CD4-positive, alpha-beta T cell treated with Interleukin-17A for 4 hours (primary cell): Measurements from ENCODE around the gene TMEM184B.

Experiments
- DNase-seq: peaks from one replicate; pipeline ENCODE4 v3.0.0-alpha.2; 2020; ENCODE audit warnings: mixed read lengths

TMEM184B gene

GRCh38 chr22:38308791-38309498 lies 36.1 kb upstream of the TMEM184B start:
- no peak for DNase-seq

- peak; percentile 51 for DNase-seq
Measured at GRCh38 chr22:38305471-38306448, 33.0 kb upstream of the TMEM184B start.

GRCh38 chr22:38304526-38304925 lies 31.7 kb upstream of the TMEM184B start:
- DNase-seq, result no peak

DNA sequence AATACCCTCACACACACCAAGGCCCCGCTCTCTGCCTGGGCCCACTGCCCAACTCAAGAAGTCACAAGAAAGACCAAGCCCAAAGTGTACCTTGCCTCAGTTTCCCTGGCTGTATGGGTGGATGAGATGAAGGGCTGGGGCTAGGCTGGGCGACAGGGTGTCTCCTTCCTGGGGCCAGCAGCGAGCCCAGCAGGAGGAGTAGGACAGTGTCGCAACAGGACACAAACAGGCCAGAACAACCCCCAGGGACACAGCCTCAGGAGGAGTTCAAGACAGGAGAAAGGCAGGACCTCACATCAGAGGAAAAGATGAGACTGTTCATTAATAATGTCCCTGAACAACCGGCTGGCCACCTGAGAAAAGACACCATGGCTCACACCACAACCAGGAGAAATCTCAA lies 31.2 kb upstream of the TMEM184B start:
- DNase-seq, result no peak

DNA sequence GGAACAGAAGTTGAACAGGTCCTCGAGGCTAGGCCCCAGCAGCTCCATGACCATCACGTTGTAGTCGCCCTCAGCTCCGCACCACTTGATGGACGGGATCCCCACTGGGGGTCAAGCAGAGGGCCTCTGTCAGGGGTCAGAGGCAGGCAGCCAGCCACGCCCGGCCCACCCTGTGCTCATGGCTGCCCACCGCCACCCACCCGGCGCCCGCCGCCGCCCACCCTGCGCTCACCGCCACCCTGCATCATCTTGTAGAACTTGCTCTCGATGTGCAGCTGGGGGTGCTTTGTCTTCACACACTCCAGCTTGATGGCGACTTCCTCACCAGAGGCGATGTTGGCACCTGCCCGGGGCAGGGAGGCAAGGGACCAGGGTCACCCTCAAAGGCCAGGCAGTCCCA lies 30.1 kb upstream of the TMEM184B start:
- no peak for DNase-seq

- no peak for DNase-seq
Measured at GRCh38 chr22:38300946-38301345, 28.1 kb upstream of the TMEM184B start.

DNA sequence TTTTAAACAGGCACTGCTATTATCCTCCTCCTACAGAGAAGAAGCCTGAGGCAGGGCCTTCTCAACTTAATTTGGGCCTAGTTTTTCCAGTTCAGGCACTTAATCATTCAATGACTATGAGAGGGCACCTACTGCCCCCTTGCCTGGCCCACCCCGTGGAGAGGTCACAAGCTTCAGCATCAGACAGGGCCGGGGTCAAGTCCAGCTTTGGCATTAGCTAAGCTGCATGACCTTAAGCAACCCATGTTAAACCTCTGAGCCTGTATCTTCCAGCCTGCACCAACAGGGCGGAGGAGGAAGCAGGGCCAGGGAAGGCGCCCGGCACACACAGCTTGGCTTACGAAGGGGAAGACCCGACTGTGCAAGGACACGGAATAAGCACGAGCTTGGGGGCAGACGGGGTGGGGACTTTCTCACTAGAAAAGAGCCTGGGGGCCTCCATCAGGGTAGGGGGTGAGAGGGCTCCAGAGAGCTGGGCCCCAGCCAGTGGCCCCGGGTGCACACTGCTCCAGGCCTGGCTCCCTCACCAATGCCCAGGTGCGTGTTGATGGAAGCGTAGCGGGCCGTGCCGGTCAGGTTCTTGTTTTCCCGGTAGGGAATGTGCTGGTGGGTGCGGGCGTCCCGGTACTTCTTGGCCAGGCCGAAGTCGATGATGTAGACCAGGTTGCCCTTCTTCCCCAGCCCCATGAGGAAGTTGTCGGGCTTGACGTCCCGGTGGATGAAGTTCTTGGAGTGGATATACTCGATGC lies 27.6 kb upstream of the TMEM184B start:
- DNase-seq, result no peak

GRCh38 chr22:38299770-38300102 lies 26.9 kb upstream of the TMEM184B start:
- DNase-seq, result no peak

DNA sequence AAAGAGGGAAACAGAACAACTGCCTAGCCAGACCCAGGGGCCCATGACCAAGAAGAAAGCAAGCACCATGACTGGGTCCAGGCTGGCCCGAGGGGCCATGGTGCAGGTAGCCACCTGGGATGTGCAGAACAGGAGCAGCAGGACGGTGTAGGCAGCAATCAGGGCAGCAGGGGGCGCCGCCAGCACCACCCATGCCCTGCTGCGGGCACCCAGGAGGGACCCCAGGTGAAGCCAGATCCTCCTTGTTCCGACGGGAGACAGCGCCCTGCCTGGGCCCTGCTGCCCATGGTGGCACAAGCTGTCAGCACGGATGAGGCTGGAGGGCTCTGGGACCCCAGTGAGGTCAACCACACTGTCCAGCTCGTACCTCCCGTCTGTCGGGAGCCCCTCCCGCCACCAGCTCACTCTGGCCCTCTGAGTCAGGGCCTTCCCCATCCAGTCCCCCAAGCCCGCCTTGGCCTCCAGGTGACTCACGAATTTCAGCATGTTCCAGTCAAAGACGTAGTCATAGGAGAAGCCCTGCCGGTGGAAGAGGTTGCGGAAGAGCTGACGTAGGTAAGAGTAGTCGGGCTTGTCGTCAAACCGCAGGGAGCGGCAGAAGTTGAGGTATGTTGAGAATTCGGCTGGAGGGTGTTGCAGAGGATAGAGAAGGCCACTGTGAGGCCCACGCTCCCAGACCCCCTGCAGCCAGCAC lies 25.6 kb upstream of the TMEM184B start:
- DNase-seq, result peak; percentile 69

- DNase-seq, result no peak
Measured at GRCh38 chr22:38296372-38296771, 23.6 kb upstream of the TMEM184B start.

- DNase-seq, result no peak
Measured at GRCh38 chr22:38295863-38296262, 23.1 kb upstream of the TMEM184B start.

DNA sequence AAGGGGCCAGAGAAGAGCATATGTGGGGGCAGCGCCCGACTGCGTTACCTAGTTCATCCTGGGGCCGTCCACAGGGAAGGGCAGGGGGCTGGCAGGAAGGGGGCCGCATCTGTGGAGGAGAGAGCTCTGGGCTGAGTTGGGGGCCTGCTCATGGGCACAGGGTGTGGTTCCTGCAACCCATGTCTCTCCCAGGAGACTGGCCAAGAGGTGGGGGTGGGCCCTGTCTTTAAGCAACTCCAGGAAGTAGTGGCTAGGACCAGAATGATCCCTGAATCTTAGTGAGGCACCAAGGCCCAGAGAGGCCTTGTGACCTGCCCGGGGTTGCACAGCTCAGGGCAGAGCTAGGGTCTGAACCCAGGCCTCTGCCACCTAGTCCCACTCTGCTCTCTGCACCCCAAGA lies 22.5 kb upstream of the TMEM184B start:
- no peak for DNase-seq

- DNase-seq, result no peak
Measured at GRCh38 chr22:38294193-38294592, 21.4 kb upstream of the TMEM184B start.

GRCh38 chr22:38292694-38293093 lies 19.9 kb upstream of the TMEM184B start:
- DNase-seq, result no peak

GRCh38 chr22:38291201-38291777 lies 18.5 kb upstream of the TMEM184B start:
- no peak for DNase-seq

DNA sequence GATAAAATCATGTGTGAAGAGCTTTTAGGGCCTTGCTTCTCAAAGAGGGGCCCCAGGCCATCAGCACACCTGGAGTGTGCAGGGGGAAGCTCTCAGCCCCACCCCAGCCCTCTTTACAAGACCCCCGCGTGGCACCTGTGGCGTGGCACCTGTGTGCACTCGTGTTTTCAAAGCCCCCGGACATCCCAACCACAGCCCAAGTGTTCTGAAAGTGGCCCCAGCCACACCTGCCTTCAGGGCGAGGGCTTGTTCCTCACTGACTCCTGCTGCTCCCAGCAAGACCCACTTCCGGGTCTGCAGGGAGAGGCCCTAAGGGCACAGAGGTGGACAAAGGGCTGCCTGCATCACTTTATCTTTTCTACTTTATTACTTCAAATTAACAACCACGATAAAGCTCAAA lies 17.5 kb upstream of the TMEM184B start:
- no peak for DNase-seq

- DNase-seq, result no peak
Measured at GRCh38 chr22:38289583-38290082, 16.8 kb upstream of the TMEM184B start.

- DNase-seq, result no peak
Measured at GRCh38 chr22:38286915-38287669, 14.3 kb upstream of the TMEM184B start.

DNA sequence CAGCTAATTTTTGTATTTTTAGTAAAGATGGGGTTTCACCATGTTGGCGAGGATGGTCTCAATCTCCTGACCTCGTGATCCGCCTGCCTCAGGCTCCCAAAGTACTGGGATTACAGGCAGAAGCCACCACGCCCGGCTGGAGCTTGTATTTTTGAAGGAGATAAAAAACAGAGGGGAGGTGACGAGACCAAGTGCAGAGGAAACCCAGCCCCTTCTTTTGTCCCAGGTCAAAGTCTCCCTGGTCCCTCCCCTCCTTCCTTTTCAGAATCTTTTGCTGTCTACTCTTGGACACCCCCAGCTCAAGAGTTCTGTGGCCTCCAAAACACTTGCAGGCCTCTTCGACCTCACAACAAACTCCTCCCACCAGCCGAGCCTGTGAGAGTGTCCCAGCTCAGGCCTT lies 12.2 kb upstream of the TMEM184B start:
- no peak for DNase-seq

- no peak for DNase-seq
Measured at GRCh38 chr22:38284042-38284402, 11.2 kb upstream of the TMEM184B start.

DNA sequence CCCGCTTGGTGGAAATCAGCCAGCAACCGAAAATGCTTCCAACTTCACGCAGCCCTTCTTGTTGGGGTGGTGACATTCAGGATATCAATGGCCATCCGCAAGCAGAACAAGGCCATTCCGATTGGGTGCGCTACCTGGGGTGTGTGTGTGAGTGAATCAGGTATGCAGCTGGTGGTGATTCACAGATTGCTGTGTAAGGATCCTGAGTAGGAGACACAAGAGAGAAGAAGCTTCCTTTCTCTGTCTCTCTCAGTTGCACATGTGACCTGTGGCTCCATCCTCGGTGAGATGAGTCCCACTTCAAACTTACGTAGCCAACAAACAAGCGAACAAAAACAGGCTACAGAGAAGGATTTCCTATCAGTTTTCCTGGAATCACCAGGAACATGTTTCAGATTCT lies 9.6 kb upstream of the TMEM184B start:
- DNase-seq, result no peak

DNA sequence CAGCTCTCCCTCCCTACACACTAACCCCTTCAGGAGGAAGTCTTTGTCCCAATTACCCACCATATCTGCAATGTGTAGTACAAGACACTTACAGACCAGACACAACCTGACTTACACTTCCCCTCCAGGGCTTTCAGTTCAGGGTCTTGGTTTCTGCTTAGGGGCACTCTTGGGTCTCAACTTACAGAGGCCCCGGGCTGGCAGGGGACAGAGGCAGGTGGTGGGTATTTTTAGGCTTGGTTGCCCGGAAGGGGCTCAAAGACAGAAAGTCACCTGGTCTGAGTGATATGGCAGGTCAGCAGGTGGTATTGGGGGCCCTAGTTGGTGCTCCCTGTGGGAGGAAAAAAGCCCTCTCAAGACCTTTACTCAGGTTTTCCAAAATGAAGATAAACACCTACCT lies 3.4 kb upstream of the TMEM184B start:
- DNase-seq, result no peak
